ENCODE data around the gene PADI1. TPM values are rescaled to one million over a fixed set of nuclear protein-coding genes. Genes with fewer than 3 reads are reported as not detected.

PADI1 gene, protein sequence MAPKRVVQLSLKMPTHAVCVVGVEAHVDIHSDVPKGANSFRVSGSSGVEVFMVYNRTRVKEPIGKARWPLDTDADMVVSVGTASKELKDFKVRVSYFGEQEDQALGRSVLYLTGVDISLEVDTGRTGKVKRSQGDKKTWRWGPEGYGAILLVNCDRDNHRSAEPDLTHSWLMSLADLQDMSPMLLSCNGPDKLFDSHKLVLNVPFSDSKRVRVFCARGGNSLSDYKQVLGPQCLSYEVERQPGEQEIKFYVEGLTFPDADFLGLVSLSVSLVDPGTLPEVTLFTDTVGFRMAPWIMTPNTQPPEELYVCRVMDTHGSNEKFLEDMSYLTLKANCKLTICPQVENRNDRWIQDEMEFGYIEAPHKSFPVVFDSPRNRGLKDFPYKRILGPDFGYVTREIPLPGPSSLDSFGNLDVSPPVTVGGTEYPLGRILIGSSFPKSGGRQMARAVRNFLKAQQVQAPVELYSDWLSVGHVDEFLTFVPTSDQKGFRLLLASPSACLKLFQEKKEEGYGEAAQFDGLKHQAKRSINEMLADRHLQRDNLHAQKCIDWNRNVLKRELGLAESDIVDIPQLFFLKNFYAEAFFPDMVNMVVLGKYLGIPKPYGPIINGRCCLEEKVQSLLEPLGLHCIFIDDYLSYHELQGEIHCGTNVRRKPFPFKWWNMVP
- total RNA-seq, result 0.07 TPM in 2 replicates

GRCh38 chr1:17204546-17205440 is at the start of gene PADI1:
TSS of gene PADI1 (plus strand) at chr1:17205128. CDS start at chr1:17205218, 90 bp downstream.

GRCh38 chr1:17248781-17249180 is 43.9 kb downstream of the PADI1 start, which contains the start of gene PADI3:
TSS of gene PADI3 (plus strand) at chr1:17249098. CDS start at chr1:17249138, 40 bp downstream.

Other genes starting within 250 kb of the PADI1 start
- gene MFAP2, start 224.5 kb upstream of the PADI1 start, total RNA-seq, result 13.0 and 39.9 TPM in 2 replicates
- gene ATP13A2, start 193.2 kb upstream of the PADI1 start, total RNA-seq, result 38.5 and 66.8 TPM in 2 replicates
- 91.4 and 101 TPM in 2 replicates for gene SDHB, start 151.1 kb upstream of the PADI1 start, total RNA-seq
- 0.39 and 0.53 TPM in 2 replicates for gene PADI2, start 85.7 kb upstream of the PADI1 start, total RNA-seq
- not detected in 2 replicates for gene PADI3, start 44.0 kb downstream of the PADI1 start, total RNA-seq
- not detected in 2 replicates for gene PADI4, start 103.1 kb downstream of the PADI1 start, total RNA-seq
- not detected in 2 replicates for gene PADI6, start 167.1 kb downstream of the PADI1 start, total RNA-seq
- 33.9 and 39.6 TPM in 2 replicates for gene RCC2, start 234.5 kb downstream of the PADI1 start, total RNA-seq

Measured in smooth muscle cell of the pulmonary artery (primary cell).